GM21737 (cell line): ENCODE results near the gene PSD2.

Experiments
- ATAC-seq: cut with Tn5 transposase; IDR thresholded peaks from one replicate; pipeline ENCODE4 v1.9.1; 2021; ENCODE audit warnings: mild to moderate bottlenecking, moderate library complexity; ENCODE audit not compliant: unreplicated experiment

Gene PSD2

DNA sequence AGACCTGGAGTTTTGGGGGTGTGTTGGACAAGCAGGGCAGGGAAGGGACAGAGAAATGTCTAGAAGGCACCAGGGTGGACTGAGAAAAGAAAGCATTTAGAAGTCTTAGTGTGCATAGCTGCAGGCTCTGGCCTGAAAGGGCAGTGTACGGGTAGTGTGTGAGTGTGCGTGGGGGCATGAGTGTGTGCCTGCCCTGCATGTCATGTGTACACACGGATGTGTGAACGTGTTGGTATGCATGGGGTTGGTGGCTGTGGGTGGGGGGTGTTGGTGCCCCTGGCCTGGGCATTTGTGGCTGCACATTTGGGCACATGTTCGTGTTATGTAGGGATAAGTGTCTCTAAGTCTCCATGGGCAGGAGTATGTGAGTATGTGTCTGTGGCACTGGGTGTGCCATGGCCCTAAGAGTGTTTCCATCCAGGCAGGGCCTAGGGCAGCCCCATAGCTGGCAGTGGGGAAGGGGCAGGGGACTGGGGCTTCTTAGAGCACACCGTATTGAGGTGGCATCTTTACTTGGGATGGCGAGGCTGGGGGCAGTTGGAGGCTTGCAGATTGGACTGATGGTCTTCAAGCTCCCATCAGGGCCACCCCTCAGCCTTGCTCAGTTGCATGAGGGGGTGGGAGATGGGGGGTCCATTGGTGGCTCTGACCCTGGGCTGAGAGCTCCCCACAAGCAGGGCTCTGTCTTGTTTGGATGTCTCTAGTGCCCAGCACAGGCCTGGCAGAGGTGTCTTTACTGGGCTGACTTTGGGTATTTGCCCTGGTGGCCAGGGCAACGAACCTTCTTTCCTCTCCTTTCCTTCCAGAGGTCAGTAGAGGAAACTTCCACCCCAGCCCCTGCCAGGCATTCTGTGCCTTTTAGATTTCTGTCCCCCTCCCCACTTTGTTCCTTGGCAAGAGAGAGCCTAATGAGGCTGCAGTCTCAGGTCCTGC is 15.0 kb downstream of the PSD2 start:
- ATAC-seq: no peak

DNA sequence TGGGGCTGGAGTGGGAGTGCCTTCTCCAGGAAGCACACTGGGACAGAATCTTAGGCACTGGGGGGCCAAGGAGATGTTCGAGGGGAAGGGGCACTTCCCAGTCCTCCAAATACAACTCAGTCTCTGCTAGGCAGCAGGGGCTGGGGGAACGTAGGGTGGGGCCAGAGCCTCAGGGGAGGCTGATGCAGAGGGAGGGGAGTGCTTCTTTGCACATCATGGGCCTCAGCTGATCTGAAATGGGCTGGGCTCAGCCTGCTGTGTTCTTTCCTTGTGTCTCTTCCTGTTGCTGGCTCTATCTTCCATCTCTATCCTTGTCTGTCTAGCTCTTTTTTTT is 15.6 kb downstream of the PSD2 start:
- ATAC-seq: no peak

DNA sequence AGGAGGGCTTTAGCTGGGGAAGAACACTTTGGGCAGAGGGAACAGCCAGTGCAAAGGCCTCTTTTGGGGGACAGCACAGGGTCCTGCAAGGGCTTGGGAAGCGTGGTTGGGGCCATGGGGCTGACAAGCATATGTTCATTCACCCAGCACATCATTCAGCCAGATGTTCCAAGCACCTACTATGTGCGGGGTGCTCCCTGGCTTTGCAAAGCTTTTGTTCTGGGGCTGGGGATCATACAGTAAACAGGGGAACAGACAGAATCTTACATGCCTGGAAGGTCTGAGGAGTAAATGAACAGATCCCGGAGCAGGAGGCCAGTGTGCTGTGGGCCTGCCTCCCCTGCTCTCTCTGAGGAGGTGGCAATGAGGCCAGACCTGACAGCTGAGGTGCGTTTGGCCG is 16.7 kb downstream of the PSD2 start:
- ATAC-seq: no peak

DNA sequence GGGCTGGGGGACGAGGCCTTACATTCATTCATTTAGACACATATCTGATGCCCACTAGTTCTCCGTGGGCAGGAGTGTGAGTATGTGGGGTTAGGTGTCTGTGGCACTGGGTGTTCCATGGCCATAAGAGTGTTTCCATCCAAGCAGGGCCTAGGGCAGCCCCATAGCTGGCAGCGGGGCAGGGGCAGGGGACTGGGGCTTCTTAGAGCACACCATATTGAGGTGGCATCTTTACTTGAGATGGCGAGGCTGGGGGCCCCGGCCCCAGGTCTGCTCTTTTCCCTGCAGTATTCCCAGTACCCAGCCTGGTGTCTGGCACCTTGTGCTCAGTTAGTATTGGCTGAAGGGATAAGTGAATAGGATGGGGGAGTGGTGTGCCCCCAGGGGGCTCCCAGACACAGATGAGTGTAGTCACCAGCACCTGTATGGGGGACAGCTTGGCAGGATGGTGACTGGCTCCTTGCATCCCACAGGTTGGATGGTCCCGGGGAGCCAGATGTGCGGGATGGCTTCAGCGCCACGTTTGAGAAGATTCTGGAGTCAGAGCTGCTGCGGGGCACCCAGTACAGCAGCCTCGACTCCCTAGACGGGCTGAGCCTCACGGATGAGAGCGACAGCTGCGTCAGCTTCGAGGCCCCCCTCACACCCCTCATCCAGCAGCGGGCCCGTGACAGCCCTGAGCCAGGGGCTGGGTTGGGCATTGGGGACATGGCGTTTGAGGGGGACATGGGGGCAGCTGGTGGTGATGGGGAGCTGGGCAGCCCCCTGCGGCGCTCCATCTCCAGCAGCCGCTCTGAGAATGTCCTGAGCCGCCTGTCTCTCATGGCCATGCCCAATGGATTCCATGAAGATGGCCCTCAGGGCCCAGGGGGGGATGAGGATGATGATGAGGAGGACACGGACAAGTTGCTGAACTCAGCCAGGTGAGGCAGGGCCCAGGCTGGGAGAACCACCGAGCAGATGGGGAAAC is 17.5 kb downstream of the PSD2 start:
- ATAC-seq: no peak

DNA sequence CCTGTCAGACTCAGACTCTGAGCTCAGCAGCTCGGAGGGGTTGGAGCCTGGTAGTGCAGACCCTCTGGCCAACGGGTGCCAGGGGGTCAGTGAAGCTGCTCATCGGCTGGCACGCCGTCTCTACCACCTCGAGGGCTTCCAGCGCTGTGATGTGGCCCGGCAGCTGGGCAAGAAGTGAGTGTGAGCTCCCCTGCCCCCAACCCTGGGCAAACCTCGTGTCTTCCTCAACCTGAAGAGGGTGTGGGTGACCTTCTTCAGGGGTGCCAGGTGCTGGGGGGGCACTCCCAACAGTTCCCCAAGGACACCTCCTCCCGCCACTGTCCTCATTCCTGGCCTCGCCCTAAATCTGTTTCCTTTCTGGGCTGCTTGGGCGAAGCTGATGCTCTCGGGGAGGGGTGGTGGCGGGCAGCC is 18.6 kb downstream of the PSD2 start:
- ATAC-seq: no peak

DNA sequence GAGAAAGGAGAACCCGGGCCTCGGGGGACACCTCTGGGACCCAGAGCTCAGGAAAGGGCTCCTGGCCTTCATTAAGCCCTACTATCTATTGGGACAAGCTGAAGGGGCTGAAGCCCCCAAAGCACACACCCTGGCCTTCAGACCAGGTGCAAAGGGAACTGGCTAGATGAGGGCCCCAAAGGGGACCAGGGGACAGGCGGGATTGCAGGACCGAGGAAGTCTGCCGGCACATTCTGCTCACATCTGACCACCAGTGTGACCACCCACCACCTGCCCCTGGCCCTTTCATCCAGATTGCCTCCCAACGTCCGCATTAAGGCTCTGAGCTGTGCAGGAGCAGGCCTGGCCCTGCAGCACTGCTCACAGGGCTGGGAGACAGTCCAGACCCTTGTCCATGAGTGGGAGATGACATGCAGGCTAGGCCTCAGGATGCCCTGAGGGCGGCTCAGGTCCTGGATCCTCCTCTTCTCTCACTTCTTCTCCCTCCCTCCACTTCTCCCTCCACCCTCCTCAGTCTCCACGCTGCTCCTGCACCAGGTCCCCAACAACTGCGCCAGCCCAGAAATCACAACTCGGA is 19.2 kb downstream of the PSD2 start:
- no peak for ATAC-seq

DNA sequence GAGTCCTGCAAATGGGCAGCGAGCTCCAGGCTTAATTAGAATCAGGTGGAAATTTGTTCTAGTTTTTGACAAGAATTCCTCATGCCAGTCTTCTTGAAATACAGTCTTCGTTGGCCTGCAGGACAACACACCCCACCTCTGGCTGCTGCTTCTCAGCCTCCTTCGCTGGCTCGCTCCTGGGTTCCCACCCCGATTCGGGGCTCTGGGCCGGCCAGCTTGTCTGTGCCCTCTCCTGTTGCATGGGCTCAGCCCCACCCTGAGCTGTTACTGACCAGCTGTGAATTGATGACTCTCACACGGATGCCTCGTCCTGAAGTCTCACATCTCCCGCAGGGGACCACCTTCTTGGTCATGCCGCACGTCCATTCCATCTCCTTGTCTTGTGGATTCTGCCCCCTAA is 21.0 kb downstream of the PSD2 start:
- ATAC-seq: no peak

DNA sequence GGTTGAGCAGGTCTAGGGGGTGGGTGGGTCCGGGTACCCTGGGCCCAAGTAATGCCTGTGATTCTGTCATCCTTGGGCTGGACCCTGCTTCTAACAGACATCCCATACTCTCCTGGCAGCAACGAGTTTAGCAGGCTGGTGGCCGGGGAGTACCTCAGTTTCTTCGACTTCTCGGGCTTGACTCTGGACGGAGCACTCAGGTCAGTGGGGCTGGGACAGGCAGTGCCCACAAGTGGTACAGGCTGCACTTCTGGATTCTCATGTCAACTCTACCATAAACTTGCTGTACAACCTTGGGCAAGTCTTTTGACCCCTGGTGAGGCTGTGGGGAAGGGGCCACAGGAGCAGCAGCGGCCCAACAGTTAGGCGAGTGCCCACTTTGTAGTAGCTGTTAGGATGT is 21.8 kb downstream of the PSD2 start:
- ATAC-seq: no peak

DNA sequence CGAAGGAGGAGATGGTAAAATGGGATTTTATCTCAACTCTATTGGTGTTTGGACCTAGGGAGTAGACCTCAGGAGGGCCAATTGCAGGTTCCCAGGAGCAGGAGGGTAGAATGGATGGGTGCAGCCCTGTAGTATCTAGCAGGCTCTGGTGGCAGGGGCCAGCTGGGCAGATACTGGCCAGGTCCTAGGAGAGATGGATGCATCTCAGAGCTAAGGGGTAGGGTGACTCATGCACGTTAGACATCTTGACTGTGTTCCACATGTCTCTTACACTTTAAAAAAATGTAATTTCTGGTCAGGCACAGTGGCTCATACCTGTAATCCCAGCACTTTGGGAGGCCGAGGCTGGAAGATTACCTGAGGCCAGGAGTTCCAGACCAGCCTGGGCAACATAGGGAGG is 22.4 kb downstream of the PSD2 start:
- no peak for ATAC-seq

DNA sequence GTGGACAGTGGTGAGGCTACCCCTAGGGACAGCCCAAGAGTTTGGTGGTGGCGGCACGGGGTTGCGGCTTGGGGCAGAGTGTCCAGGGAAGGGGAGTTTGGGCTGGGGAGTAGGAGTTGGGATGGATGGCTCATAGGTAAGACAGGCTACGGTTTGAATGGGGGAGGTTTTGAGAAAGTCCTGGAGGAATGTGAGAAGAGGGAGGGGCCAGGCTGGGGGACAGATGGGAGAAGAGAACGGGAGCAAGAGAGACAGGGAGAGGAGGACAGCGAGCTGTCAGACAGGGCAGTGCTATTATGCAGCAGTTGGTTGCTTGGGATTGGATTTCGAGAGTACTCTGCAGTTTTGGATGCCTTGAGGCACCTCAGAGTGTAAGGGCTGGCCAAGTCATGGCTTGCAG is 24.5 kb downstream of the PSD2 start:
- ATAC-seq: no peak

DNA sequence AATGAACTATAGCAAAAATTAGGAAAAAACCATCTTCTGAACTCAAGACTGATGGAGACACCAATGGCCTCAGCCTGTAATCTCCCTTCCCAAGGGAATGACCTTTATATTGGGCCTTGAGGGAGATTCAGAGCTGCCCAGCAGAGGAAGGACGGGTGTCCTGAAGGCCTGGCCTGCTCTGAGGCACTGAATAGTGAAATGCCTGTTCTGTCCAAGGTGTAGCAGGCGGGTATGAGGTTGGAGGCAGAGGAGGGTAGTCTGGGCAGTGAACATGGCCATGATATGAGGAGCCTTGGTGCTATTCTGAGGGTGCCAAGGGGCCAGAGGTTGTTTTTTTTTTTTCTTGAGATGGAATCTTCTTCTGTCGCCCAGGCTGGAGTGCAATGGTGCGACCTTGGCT is 25.0 kb downstream of the PSD2 start:
- no peak for ATAC-seq

DNA sequence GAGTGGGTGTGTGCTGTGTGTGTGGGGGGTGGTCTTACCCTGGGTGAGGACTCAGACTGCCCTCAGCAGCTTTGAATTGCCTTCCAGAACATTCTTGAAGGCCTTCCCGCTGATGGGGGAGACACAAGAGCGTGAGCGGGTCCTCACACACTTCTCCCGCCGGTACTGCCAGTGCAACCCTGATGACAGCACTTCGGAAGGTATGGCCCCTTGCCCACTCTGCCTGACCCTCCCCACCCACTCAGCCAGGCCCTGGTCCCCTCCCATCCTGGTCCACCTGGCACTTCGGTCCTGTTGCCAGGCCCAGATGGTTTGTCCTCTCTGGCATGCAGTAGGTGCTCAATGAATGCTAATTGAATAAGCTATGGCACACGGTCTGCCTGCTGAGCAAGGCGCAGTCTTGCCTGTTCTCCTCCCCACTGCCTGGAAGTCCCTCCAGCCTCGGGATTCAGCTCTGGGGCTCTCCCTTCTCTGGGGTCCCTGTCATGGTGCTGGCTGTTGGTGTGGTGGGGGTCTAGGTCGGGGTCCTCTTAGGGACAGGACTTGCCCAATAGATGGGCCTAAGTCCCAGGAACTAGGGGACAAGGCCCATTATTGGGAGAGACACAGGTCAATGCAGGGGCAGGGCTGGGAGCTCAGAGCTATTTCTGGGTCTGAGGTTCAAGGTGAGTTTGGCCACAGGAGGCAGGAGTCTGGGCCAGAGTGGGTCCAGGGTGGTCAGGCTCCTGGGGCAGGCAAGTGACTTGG is 26.4 kb downstream of the PSD2 start:
- no peak for ATAC-seq

DNA sequence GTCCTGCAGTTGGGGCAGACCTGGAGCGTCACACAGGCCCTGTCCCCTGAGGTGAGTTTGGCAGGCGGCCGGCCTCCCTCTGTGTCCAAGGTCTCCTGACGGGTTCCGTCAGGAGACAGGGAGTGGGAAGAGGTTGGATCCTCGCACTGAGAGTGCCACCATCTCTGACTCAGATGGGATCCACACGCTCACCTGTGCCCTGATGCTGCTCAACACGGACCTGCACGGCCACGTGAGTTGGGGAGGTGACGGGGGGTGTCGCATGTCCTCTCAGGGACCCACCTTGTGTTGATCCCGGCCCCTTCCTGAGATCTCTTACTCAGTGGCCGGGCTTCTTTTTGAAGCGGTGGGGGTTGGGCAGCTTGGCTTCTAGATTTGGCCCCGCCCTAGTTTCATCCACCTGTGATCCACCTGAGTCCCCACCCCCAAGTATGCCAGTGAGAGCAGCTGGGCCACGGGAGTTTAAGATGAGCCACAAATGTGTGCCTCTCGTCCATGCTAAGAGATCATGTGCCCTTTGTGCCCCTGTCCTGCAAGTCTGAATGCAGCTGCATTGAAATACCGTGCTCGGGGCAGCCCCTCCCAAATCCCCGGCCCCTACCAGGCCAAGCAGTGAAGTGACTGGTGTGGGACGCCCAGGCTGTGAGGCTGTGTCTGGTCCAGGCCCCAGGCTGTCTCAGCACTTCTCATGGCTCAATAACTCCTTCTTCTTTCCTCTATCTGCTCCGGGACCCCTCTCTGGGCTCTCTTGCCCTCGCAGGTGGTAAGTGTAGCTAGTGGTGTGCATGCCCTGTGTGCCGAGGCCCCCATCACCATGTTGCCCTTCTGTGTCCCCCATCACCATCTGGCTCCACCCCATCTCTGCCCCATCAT is 27.2 kb downstream of the PSD2 start:
- ATAC-seq: no peak

DNA sequence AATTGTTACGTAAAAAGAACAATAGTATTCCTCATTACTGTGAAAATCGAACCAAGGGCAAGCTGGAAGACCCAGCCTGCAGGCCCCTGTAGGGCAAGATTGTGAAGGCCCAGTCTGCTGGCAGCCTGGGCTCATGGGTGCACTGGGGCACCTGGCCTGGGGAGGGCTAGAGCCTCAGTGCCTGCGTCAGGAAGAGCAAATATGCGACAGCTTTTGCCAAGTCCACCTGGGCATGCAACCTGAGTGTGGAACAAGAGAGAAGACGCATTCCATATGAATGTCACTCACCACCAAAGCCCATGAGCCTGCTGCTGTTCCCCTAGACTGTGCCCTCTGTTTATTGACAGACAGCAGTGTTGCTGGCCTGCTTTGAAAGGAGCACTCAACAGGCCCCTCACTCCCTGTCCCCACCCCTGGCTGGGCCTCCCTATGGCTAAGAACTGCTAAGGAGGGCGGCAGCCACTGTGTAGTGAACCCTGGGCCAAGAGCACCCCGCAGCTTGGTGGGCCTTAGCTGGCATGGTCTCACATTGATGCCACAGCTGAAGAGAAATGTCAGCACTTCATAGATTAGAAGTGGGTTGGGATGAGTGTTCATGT is 28.2 kb downstream of the PSD2 start:
- no peak for ATAC-seq

DNA sequence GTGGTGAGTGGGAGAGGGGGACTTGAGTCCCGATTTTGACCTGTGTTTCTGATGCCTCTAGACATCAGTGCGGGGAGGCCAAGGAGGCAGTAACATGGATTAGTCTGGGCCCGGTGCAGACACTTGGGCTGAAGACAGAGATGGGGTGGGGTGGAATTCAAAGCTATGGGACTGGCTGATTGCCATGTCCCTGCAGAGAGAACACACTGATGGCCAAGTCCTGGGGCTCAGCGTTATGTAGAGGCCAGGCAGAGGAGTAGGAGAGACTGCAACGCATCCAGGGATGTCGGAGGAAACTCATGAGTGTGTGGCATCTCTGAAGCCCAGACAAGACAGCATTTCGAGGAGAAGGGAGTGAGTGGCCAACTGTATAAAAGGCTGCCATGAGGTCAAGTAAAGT is 30.1 kb downstream of the PSD2 start:
- ATAC-seq: no peak

DNA sequence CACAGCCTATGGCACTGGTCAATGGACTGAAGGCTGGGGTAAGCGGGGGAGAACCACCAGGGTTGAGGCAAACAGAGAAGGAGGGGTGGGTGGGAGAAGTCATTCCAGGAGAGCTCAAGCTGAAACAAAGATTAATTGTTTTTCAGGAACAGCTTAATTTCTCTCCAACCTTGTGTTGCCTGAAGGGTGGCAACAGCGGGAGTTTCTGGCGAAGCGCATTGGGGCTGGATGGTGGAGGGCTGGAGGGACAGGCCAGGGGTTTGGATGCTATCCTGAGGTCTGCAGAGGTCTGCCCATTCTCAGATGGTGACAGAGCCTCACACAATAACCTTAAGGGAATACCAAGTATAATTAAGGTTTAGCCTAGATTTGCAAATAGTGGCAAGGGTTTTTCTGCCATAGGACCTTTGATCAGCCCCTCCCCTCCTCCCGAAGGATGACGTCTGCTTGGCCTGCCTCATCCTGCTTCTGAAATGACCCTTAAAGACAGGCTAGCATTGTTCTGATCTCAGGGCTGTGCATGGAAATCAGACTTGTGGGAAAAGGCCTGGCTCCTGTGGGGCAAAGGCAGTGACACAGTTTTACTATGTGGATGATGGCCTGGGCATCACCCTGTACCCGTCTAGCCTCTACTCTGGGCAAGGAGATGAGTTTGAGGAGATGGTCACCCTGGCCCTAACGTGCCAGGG is 32.7 kb downstream of the PSD2 start:
- no peak for ATAC-seq

DNA sequence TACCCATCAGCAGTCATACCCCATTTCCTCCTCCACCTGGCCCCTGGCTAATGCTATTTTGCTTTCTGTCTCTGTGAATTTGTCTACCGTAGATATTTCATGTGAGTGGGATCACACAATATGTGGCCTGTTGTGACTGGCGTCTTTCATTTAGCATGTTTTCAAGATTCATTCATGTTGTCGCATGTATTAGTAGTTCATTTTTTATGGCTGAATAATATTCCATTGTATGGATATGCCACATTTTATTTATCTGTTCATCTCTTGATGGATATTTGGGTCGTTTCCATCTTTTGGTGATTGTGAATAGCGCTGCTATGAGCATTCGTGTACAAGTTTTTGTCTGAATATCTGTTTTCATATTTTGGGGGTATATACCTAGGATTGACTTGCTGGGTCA is 33.9 kb downstream of the PSD2 start:
- ATAC-seq: no peak

DNA sequence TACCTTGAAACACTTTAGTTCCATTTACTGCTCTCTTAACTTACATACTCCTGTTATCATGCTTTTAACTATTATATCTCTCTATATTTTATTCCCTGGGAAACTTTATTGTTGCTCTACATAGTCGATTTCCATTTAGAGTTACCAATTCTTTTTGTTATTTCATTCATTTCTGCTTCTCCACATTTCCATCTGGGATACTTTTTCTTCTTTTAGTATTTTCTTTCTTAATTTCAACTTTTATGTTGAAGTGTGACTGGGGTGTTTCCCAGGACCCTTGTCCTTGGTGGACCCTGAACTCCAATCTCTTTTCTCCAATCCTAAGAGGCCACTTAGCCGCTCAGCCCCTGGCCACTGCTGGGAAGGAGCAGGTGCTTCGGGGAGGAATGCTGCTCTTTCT is 36.0 kb downstream of the PSD2 start:
- no peak for ATAC-seq

DNA sequence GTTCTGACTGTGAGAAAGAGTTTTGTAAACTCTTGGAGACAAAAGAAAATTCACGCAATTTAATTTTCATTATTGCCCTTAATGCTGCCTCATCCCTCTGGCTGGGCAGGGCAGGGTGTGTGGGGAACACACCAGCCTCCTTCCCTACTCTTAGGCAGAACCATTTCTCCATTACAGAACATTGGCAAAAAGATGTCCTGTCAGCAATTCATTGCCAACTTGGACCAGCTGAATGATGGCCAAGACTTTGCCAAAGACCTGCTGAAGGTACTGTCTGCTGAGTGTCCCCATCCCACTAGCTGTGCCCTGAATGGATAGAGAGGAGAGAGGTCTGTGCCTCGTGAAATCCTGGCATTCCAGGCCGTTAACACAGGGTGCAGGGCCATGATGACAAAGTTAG is 37.9 kb downstream of the PSD2 start:
- no peak for ATAC-seq
